ENCODE measurements around the gene GTF3C2.

Gene GTF3C2

GRCh38 chr2:27278010-27278409 lies 78.6 kb downstream of the GTF3C2 start:
- TF ChIP-seq TSHZ1 (tag by site-specific recombination; IDR thresholded peaks at IDR 0.05; ENCODE audit: borderline replicate concordance) (no peak), SCRT1 (tag by site-specific recombination; IDR thresholded peaks at IDR 0.05; ENCODE audit: borderline replicate concordance) (peak; percentile 36; the same call in 1 of the 2 replicates), SCRT2 (tag by site-specific recombination; IDR thresholded peaks at IDR 0.05) (peak; percentile 80; the same call in 1 of the 2 replicates), MEIS1 (CRISPR knock-in tag; IDR thresholded peaks at IDR 0.05; ENCODE audit: borderline replicate concordance) (no peak), GLIS2 (tag by site-specific recombination; IDR thresholded peaks at IDR 0.05) (no peak), YY2 (tag by site-specific recombination; IDR thresholded peaks at IDR 0.05) (no peak)
- Histone ChIP-seq H3K27ac (ENCODE audit: extremely low read depth, low read depth, low read length) (no peak overlapping the region), H3K4me1 (ENCODE audit: control insufficient read depth, insufficient read depth, low read length) (no peaks in the 10 kb centered on the region; the same call in 1 of the 2 replicates), H3K4me3 (ENCODE audit: low read depth, low read length) (no peak overlapping the region), H3K36me3 (ENCODE audit: control insufficient read depth in 2 of 2, insufficient read depth in 1 of 2, low read length in 2 of 2) (no peaks in the 10 kb centered on the region), H3K9me3 (ENCODE audit: control insufficient read depth, insufficient read depth, low read depth, low read length) (no peaks in the 10 kb centered on the region)
- ChIA-PET POLR2A (no interaction called here), CTCF (interaction anchor here (2.9 to 6.9 kb wide), 3 partner anchors 13 to 27 kb away, joined by 10 to 96 read pairs (median 87); partner anchors contain the start of gene SLC30A3)
